HG03139 (cell line): ENCODE data around the gene ABCB11.
"Not testable (repeated sequence)": the region's sequence is repeated elsewhere in the genome, so short reads cannot be mapped to it uniquely, and the experiment has no call there.

ENCODE experiments used
- ATAC-seq: cut with Tn5 transposase; IDR thresholded peaks from one replicate; pipeline ENCODE4 v1.9.1; 2021; ENCODE audit not compliant: unreplicated experiment

Gene ABCB11

DNA sequence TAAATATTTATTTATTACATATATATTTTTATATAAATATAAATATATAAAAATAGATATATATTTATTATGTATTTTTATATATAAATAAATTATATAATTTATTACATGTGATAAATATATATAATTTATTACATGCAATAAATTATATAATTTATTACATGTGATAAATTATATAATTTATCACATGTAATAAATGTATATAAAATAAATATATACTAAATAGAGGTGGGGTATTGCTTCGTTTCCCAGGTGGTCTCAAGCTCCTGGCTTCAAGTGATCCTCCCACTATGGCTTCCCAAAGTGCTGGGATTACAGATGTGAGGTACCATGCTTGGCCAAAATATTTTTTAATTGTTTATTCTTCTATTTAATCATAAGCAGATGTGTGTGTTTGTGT lies 133.7 kb downstream of the ABCB11 start:
- no peak for ATAC-seq

DNA sequence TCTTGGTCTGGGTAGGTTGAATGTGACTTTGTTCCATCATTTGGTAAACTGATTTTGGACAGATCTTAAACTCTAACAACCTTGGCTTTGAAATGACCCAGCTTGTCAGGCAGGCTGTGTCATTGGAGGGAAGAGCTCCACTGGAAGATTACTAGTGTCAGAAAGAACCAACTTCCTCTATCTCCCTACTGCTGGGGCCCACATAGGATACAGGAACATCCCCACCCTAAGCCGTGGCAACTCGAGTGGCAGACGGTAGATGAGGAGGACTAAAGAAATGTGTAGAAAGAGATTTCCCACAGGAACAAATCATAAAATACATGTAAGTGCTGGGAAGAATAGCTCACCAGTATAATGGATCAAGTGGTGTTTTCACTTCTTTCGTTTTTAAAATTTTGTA lies 134.3 kb downstream of the ABCB11 start:
- ATAC-seq, result no peak

DNA sequence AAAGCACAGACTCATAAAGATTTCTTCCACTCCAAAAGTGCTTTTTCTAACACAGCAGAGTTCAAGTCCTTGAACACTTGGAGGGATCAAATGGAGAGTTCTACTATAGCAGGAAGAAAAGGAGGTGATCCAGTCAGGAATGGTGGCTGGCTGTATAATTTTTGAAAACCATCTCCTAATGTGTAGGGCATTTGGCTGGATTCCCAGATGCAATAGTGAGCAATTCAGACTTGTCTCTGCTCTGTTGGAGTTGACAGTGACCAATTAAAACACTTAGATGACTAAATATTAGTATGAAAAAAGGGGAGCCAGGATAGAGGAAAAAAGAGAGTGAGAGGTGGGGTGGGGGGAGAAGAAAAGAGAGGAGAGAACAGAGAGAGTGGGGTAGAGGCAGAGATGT lies 135.4 kb downstream of the ABCB11 start:
- no peak for ATAC-seq

DNA sequence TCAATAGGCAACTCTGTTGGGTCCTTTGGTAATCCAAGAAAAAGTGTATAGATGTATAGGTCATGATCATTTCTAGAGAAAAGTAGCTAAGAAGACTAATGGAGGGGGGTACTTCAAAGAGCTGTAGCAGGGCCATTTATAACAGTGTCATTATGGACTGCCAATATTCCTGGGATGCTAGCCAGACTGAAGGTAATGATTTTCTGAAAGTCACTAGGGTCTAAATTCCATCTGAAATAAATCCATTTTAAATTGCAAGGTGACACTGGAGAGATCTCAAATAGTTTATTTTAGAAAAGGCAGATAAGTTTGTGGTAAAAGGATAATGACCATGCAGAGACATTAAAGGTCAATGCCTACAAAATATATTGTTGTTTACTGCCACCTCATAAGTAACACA lies 136.4 kb downstream of the ABCB11 start:
- ATAC-seq, result no peak

DNA sequence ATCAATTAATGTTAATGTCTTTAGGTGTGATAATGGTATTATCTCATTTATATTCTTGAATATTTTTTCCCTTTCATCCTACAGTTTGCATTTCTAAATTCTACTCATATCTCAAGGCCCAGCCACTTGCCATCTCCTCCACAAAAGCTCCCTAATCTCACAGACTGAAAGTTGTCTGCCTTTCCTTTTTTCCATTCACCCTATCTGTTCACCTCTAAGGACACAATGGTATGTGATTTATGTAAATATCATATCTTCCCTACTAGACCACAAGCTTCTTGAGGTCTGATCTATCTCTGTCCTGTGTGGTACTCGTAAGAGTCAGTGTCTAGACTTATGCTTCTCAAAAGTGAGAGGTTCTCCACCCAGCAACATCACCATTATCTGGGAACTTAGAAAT lies 137.0 kb downstream of the ABCB11 start:
- ATAC-seq, result no peak

DNA sequence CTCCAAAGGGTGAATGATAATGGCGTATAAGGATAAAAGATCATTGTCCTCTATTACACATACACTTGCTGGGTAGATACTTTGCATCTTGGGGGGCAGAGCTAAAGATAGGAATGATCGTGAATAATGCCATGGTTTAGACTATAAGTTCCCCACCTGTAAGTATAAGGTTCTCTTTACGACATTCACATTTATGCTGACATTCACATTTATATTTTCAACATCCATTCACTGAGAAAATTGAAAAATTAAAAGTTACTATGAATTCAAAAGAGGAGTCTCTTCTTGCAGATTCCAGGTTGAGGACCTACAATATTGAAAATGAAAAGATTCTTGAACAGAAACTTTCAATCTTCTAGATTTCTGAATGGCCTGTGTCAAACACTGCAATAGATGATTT lies 138.8 kb downstream of the ABCB11 start:
- no peak for ATAC-seq

DNA sequence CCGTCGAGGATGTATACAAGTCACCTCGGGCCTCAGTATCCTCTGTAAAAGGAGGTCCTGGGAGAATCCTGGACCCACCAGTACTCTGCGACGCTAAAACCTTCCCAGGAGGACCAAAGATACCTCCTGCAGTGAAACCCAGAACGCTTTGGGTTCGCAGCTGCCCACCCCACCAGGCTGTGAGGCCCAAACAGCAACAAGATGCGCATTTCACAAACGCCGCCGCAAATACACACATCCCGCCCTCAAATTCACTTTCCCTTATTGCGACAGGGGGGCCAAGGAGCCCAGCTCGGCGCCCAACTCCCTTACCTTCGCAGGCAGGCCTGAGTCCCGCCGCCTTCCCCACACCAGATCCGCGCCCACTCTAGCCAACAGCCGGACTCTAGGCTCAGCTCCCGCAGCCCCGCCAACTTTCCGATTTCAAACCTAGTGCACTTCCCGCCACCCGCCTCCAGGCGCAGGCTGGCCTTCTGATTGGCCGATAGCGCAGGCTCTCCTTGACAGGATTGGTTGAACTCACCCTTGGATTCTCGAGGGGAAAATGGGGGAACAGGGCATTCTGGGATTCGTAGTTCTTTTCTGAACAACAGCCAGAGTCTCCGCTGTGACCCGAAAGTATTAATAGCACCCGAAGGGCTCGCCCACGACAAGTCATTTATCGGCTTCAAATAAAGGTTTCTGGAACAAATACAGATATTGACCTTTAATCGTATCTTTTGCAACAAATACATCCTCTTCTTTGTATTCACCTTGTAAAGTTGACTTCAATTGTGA lies 140.9 kb downstream of the ABCB11 start, which contains the start of gene SPC25:
Gene SPC25 (minus strand): TSS at position 425 of the 777 bp plus-strand sequence. CDS start 911 bp downstream, outside the sequence.
- peak; percentile 100 for ATAC-seq

DNA sequence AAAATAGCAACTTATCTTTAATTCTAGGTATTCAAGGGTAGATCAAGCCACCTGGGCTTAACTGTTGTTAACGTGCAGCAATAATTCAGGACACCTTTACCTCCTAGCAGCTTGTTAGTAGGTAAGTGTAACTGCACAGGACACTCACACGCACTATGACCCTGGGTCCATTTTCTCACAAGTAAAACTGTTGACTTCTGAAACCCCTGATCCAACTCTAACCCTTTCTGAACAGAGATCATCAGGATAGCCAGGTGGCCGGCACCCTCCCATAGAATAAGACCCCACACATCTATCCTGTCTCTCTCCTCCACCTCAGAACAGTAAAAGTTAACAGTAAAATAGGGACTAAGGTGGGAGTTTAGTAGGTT lies 141.5 kb downstream of the ABCB11 start:
- ATAC-seq, result no peak

DNA sequence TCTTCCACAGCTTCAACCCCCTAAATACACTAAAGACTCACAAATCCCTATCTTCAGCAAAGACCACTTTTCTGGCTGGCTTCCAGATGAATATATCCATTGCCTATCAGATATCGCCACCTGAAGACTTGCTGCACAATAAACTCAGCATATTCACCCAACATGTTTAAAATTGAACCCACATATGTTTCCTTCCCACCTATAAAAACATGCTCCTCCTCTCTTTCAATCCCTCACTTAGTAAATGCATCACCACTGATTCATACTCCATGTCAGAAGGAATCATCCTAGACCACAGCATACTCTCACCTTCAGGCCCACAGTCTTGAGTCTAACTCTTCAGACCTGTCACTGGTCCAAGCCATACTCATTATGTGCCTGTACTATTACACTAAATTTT lies 146.1 kb downstream of the ABCB11 start:
- ATAC-seq, result no peak

DNA sequence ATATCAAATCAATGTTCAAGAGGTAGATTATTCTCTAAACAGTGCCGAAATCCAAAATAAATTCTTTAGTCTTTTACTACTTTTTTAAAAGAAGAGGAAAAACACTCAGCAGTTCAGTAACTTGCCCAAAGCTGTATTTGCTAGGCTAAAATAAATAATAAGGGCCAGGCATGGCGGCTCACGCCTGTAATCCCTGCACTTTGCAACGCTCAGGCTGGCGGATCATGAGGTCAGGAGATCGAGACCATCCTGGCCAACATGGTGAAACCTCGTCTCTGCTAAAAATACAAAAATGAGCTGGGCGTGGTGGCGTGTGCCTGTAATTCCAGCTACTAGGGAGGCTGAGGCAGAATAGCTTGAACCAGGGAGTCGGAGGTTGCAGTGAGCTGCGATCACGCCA lies 149.0 kb downstream of the ABCB11 start:
- ATAC-seq, result not testable (repeated sequence)

DNA sequence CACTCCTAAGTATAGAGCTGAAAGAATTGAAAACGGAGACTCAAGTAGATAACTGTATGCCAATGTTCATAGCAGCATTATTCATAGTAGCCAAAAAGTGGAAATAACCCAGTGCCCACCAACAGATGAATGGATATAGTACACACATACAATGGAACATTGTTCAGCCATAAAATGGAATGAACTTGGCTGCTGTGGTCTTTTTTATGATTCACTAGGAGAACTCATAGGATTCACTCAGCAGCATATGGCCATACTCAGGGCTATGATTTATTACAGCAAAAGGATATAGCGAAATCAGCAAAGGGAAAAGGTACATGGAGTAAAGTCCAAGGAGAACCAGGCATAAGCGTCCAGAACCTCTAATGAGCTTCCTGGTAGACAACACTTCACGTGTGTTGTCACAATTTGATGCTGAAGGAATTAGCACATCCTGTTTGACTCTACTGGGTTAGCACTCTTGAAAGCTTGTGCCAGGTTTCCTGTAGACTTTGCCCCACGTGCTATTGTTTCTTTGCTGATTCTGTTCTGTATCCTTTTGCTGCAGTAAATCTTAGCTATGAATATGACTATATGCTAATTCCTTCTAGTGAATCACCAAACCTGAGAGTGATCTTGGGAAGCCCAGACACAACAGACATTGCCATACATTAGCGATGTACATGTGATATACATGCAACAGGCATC lies 156.6 kb downstream of the ABCB11 start:
- no peak for ATAC-seq

DNA sequence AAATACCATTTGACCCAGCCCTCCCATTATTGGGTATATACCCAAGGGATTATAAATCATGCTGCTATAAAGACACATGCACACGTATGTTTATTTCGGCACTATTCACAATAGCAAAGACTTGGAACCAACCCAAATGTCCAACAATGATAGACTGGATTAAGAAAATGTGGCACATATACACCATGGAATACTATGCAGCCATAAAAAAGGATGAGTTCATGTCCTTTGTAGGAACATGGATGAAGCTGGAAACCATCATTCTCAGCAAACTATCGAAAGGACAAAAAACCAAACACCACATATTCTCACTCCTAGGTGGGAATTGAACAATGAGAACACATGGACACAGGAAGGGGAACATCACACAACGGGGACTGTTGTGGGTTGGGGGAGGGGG lies 160.3 kb downstream of the ABCB11 start:
- ATAC-seq, result not testable (repeated sequence)
